Measurements from ENCODE around the gene GPR142. TPM values are rescaled to one million over a fixed set of nuclear protein-coding genes. Genes with fewer than 3 reads are reported as not detected.

The GPR142 gene
- polyA plus RNA-seq, 12 donors = 0.16 to 0.74 (median 0.26) TPM; not detected in 4

- DNase-seq = no peak
These were observed 50.1 kb downstream of the GPR142 start for GRCh38 chr17:74417178-74418045.

GRCh38 chr17:74419928-74420411 lies 52.7 kb downstream of the GPR142 start:
- no peak for DNase-seq

Other genes with a start within 250 kb of the GPR142 start
- gene RPL38, start 163.8 kb upstream of the GPR142 start, polyA plus RNA-seq (ENCODE audit: insufficient read length in 12 of 12) = 1,000 to 10,000 TPM in 11 of 12 donors, not detected in 1; 1,396 to 1,979 (median 1,668) TPM
- 10 to 100 TPM in 11 of 12 donors, not detected in 1; 42.1 to 99.1 (median 68.3) TPM for gene TTYH2, start 153.9 kb upstream of the GPR142 start, polyA plus RNA-seq (ENCODE audit: insufficient read length in 12 of 12)
- under 1 TPM in 3 of 12 donors, not detected in 9; 0.08 to 0.32 (median 0.19) TPM for gene DNAI2, start 93.3 kb upstream of the GPR142 start, polyA plus RNA-seq (ENCODE audit: insufficient read length in 12 of 12)
- 1 to 10 TPM in 9 of 12 donors, under 1 TPM in 1, not detected in 2; 0.92 to 2.0 (median 1.5) TPM for gene KIF19, start 41.3 kb upstream of the GPR142 start, polyA plus RNA-seq (ENCODE audit: insufficient read length in 12 of 12)
- gene BTBD17, start 5.6 kb upstream of the GPR142 start, polyA plus RNA-seq (ENCODE audit: insufficient read length in 12 of 12) = under 1 TPM in 8 of 12 donors, not detected in 4; 0.08 to 0.40 (median 0.16) TPM
- 10 to 100 TPM in 11 of 12 donors, not detected in 1; 16.2 to 61.7 (median 26.4) TPM for gene GPRC5C, start 64.6 kb downstream of the GPR142 start, polyA plus RNA-seq (ENCODE audit: insufficient read length in 12 of 12)
- gene CD300A, start 99.1 kb downstream of the GPR142 start, polyA plus RNA-seq (ENCODE audit: insufficient read length in 12 of 12) = 1 to 10 TPM in 10 of 12 donors, not detected in 2; 1.1 to 2.6 (median 1.9) TPM
- under 1 TPM in 9 of 12 donors, not detected in 3; 0.07 to 0.83 (median 0.14) TPM for gene CD300LB, start 164.0 kb downstream of the GPR142 start, polyA plus RNA-seq (ENCODE audit: insufficient read length in 12 of 12)
- gene CD300C, start 178.6 kb downstream of the GPR142 start, polyA plus RNA-seq (ENCODE audit: insufficient read length in 12 of 12) = under 1 TPM in 10 of 12 donors, not detected in 2; 0.18 to 0.76 (median 0.52) TPM
- gene CD300H, start 200.0 kb downstream of the GPR142 start, polyA plus RNA-seq (ENCODE audit: insufficient read length in 12 of 12) = under 1 TPM in 2 of 12 donors, not detected in 10; 0.32 to 0.37 TPM
- not detected for gene CD300LD, start 224.8 kb downstream of the GPR142 start, polyA plus RNA-seq (ENCODE audit: insufficient read length in 12 of 12)

All from muscle of arm (tissue), 12 donors.